Naive B cell (primary cell): ENCODE results near the gene HOXD9. TPM values are rescaled to one million over a fixed set of nuclear protein-coding genes. Genes with fewer than 3 reads are reported as not detected.

ENCODE experiments used
- ATAC-seq, 2 donors: fragments of 150-1000 bp; cut with Tn5 transposase; 2 replicates each; pipeline ENCODE4 v1.10.0; 2021; ENCODE audit warnings: low read depth in 2 of 2, mild to moderate bottlenecking in 2 of 2, moderate library complexity in 2 of 2
- DNase-seq: peaks from one replicate; pipeline ENCODE4 v3.0.0; 2022
- H3K27ac Mint-ChIP-seq, 6 donors: one replicate each; pipeline ENCODE4 v1.8.0; 2020 to 2022; ENCODE audit warnings: mild to moderate bottlenecking in 6 of 6, mixed read lengths in 6 of 6, moderate library complexity in 5 of 6, inconsistent platforms in 2 of 6
- H3K27me3 Mint-ChIP-seq, 3 donors: one replicate each; pipeline ENCODE4 v1.8.0; 2021 to 2022; ENCODE audit warnings: mixed read lengths in 3 of 3, mild to moderate bottlenecking in 1 of 3
- H3K36me3 Mint-ChIP-seq, 2 donors: one replicate each; pipeline ENCODE4 v1.8.0; 2020 to 2022; ENCODE audit warnings: mixed read lengths in 2 of 2, inconsistent platforms in 1 of 2, mild to moderate bottlenecking in 1 of 2
- H3K4me1 Mint-ChIP-seq, 3 donors: one replicate each; pipeline ENCODE4 v1.8.0; 2020 to 2022; ENCODE audit warnings: mixed read lengths in 3 of 3, inconsistent platforms in 1 of 3, mild to moderate bottlenecking in 1 of 3, moderate library complexity in 1 of 3
- H3K4me3 Mint-ChIP-seq, 8 donors: one replicate each; pipeline ENCODE4 v1.8.0; 2020 to 2022; ENCODE audit warnings: mild to moderate bottlenecking in 8 of 8, mixed read lengths in 8 of 8, moderate library complexity in 8 of 8, inconsistent platforms in 2 of 8
- H3K9me3 Mint-ChIP-seq, 7 donors: one replicate each; pipeline ENCODE4 v1.8.0; 2020 to 2022; ENCODE audit warnings: mixed read lengths in 7 of 7, mild to moderate bottlenecking in 5 of 7, inconsistent platforms in 2 of 7, moderate library complexity in 1 of 7
- polyA plus RNA-seq, 6 donors: library from polyadenylated mRNA; unstranded; fragments of 300-500 nt; fragmentation: Illumina TruSeq; gene quantifications; one replicate each; pipeline ENCODE4 v1.2.3, GENCODE V29; 2021; ENCODE audit warnings: low read depth in 6 of 6

Gene HOXD9
- polyA plus RNA-seq, 6 donors from 2014 or later, result not detected

GRCh38 chr2:176121190-176122051, 1.1 kb upstream of the HOXD9 start:
- Mint-ChIP-seq H3K27ac (peak overlapping the region in 2 of 6 donors; percentile 49 to 91), H3K9me3 (peaks cover 0 to 28% (median 7%) of the 10 kb centered on the region in 7 donors), H3K4me3 (peak overlapping the region in 5 of 8 donors; percentile 20 to 47 (median 32)), H3K4me1 (peaks cover 8 to 15% (median 11%) of the 10 kb centered on the region in 3 donors), H3K36me3 (peaks cover 5 to 22% of the 10 kb centered on the region in 2 donors), H3K27me3 (peaks cover 72 to 81% (median 74%) of the 10 kb centered on the region in 3 donors)
- ATAC-seq (no peak), DNase-seq (no peak)

- H3K36me3 Mint-ChIP-seq, result peaks cover 0 to 16% of the 10 kb centered on the region in 2 donors
- ATAC-seq, result no peak
- peaks cover 72 to 80% (median 74%) of the 10 kb centered on the region in 3 donors for H3K27me3 Mint-ChIP-seq
- peak overlapping the region in 6 of 8 donors; percentile 54 to 87 (median 80) for H3K4me3 Mint-ChIP-seq
- DNase-seq, result no peak
- H3K27ac Mint-ChIP-seq, result peak overlapping the region in 2 of 6 donors; percentile 60 to 82
- peaks cover 0 to 22% (median 3%) of the 10 kb centered on the region in 7 donors for H3K9me3 Mint-ChIP-seq
- peaks cover 5 to 15% (median 11%) of the 10 kb centered on the region in 3 donors for H3K4me1 Mint-ChIP-seq
Measured at GRCh38 chr2:176122052-176122682, 352 bp upstream of the HOXD9 start.

GRCh38 chr2:176123411-176124109, 1.0 kb downstream of the HOXD9 start:
- Mint-ChIP-seq H3K4me3 (peak overlapping the region; percentile 48 to 78 (median 68)), H3K27ac (peak overlapping the region in 4 of 6 donors; percentile 33 to 94 (median 56)), H3K9me3 (peaks cover 0 to 18% (median 3%) of the 10 kb centered on the region in 7 donors), H3K36me3 (peaks cover 0 to 6% of the 10 kb centered on the region in 2 donors), H3K27me3 (peaks cover 73 to 78% (median 74%) of the 10 kb centered on the region in 3 donors), H3K4me1 (peaks cover 10 to 21% (median 18%) of the 10 kb centered on the region in 3 donors)
- DNase-seq, result no peak
- ATAC-seq, result no peak

GRCh38 chr2:176124110-176124946, 1.8 kb downstream of the HOXD9 start:
- ATAC-seq, result no peak
- Mint-ChIP-seq H3K36me3 (no peaks in the 10 kb centered on the region), H3K27me3 (peaks cover 70 to 77% (median 73%) of the 10 kb centered on the region in 3 donors), H3K4me3 (peak overlapping the region in 7 of 8 donors; percentile 59 to 80 (median 70)), H3K27ac (peak overlapping the region in 3 of 6 donors; percentile 61 to 94 (median 63)), H3K9me3 (peaks cover 0 to 14% (median 5%) of the 10 kb centered on the region in 7 donors), H3K4me1 (peaks cover 17 to 22% (median 22%) of the 10 kb centered on the region in 3 donors)
- DNase-seq, result no peak

- Mint-ChIP-seq H3K27me3 (peaks cover 62 to 69% (median 65%) of the 10 kb centered on the region in 3 donors), H3K27ac (peak overlapping the region in 2 of 6 donors; percentile 40 to 76), H3K4me1 (peaks cover 17 to 22% (median 22%) of the 10 kb centered on the region in 3 donors), H3K9me3 (peaks cover 0 to 13% (median 0%) of the 10 kb centered on the region in 7 donors), H3K4me3 (peak overlapping the region in 4 of 8 donors; percentile 1 to 77 (median 50)), H3K36me3 (no peaks in the 10 kb centered on the region)
- ATAC-seq (no peak), DNase-seq (no peak)
Measured at GRCh38 chr2:176124947-176125771, 2.6 kb downstream of the HOXD9 start.

- H3K4me1 Mint-ChIP-seq, result peaks cover 19 to 24% (median 23%) of the 10 kb centered on the region in 3 donors
- peak overlapping the region in 1 of 8 donors; percentile 77 for H3K4me3 Mint-ChIP-seq
- peaks cover 59 to 65% (median 62%) of the 10 kb centered on the region in 3 donors for H3K27me3 Mint-ChIP-seq
- peak overlapping the region in 3 of 6 donors; percentile 2 to 56 (median 40) for H3K27ac Mint-ChIP-seq
- no peak for ATAC-seq
- peaks cover 0 to 13% (median under 1%) of the 10 kb centered on the region in 7 donors for H3K9me3 Mint-ChIP-seq
- DNase-seq, result no peak
- no peaks in the 10 kb centered on the region for H3K36me3 Mint-ChIP-seq
Measured at GRCh38 chr2:176125772-176126054, 3.2 kb downstream of the HOXD9 start.

- Mint-ChIP-seq H3K27me3 (peaks cover 68% of the 10 kb centered on the region in 3 donors), H3K4me3 (peak overlapping the region in 4 of 8 donors; percentile 10 to 66 (median 34)), H3K27ac (peak overlapping the region in 4 of 6 donors; percentile 39 to 97 (median 70)), H3K4me1 (peaks cover 27 to 32% (median 30%) of the 10 kb centered on the region in 3 donors), H3K36me3 (peaks cover 0 to under 1% of the 10 kb centered on the region in 2 donors), H3K9me3 (peaks cover 0 to 15% (median 5%) of the 10 kb centered on the region in 7 donors)
- ATAC-seq, result peak in 1 of 2 donors; percentile 26
- peak; percentile 53 for DNase-seq
Measured at GRCh38 chr2:176126929-176127773, 4.6 kb downstream of the HOXD9 start.

GRCh38 chr2:176127774-176128072, 5.2 kb downstream of the HOXD9 start:
- H3K27me3 Mint-ChIP-seq, result peaks cover 73 to 74% (median 74%) of the 10 kb centered on the region in 3 donors
- peaks cover 33 to 35% (median 34%) of the 10 kb centered on the region in 3 donors for H3K4me1 Mint-ChIP-seq
- ATAC-seq, result no peak
- H3K27ac Mint-ChIP-seq, result peak overlapping the region in 3 of 6 donors; percentile 17 to 97 (median 39)
- DNase-seq, result no peak
- H3K36me3 Mint-ChIP-seq, result peaks cover 0 to 4% of the 10 kb centered on the region in 2 donors
- peaks cover 0 to 18% (median 5%) of the 10 kb centered on the region in 7 donors for H3K9me3 Mint-ChIP-seq
- peak overlapping the region in 4 of 8 donors; percentile 51 to 84 (median 73) for H3K4me3 Mint-ChIP-seq

GRCh38 chr2:176128172-176128981, 5.9 kb downstream of the HOXD9 start:
- peaks cover 76 to 79% (median 78%) of the 10 kb centered on the region in 3 donors for H3K27me3 Mint-ChIP-seq
- DNase-seq, result no peak
- H3K4me1 Mint-ChIP-seq, result peaks cover 34 to 37% (median 36%) of the 10 kb centered on the region in 3 donors
- H3K4me3 Mint-ChIP-seq, result peak overlapping the region in 6 of 8 donors; percentile 48 to 84 (median 64)
- no peak for ATAC-seq
- peak overlapping the region in 4 of 6 donors; percentile 69 to 97 (median 93) for H3K27ac Mint-ChIP-seq
- H3K36me3 Mint-ChIP-seq, result peaks cover 0 to 4% of the 10 kb centered on the region in 2 donors
- peaks cover 0 to 18% (median 7%) of the 10 kb centered on the region in 7 donors for H3K9me3 Mint-ChIP-seq
